ENCODE results near the gene MDH2. TPM values are rescaled to one million over a fixed set of nuclear protein-coding genes. Genes with fewer than 3 reads are reported as not detected.
"Not testable (repeated sequence)": the region's sequence is repeated elsewhere in the genome, so short reads cannot be mapped to it uniquely, and the experiment has no call there.

The MDH2 gene
- total and polyA plus RNA-seq, 4 donors, result 54.3 to 200 (median 85.6) TPM

- WGBS, 2 donors, result 94 to 95% methylated on average over 4 of the region's 4 CpGs
- DNase-seq, result no peak
Measured at GRCh38 chr7:76074972-76075370, 27.1 kb downstream of the MDH2 start.

GRCh38 chr7:76076995-76077394 lies 29.1 kb downstream of the MDH2 start:
- Histone ChIP-seq H3K27ac (ENCODE audit: low read depth in 1 of 2, low read length in 1 of 2) (no peak overlapping the region), H3K27me3 (ENCODE audit: control insufficient read depth in 3 of 3, insufficient read depth in 3 of 3, low read length in 2 of 3) (no peaks in the 10 kb centered on the region), H3K4me1 (ENCODE audit: control insufficient read depth in 5 of 5, insufficient read depth in 5 of 5, low read length in 5 of 5) (peaks cover 0 to 10% (median 0%) of the 10 kb centered on the region in 5 donors), H3K9me3 (ENCODE audit: control insufficient read depth in 4 of 4, insufficient read depth in 3 of 4, low read length in 3 of 4) (peaks cover 0 to 3% (median 1%) of the 10 kb centered on the region in 4 donors), H3K36me3 (ENCODE audit: control insufficient read depth in 4 of 4, insufficient read depth in 4 of 4, low read length in 4 of 4) (no peaks in the 10 kb centered on the region), H3K9ac (ENCODE audit: insufficient read depth in 1 of 2, low read length in 2 of 2) (no peak overlapping the region), H3K4me3 (no peak overlapping the region)
- no peak for ATAC-seq (ENCODE audit: insufficient read depth, low FRiP score)
- no peak for TF ChIP-seq CTCF (IDR thresholded peaks at IDR 0.05; ENCODE audit: control extremely low read depth, extremely low read depth)
- WGBS, 2 donors, result 87 to 91% methylated on average over 6 of the region's 6 CpGs
- DNase-seq, result no peak

More at GRCh38 chr7:76074972-76075370, 27.1 kb downstream of the MDH2 start:
- ATAC-seq (ENCODE audit: insufficient read depth, low FRiP score), result no peak
- Histone ChIP-seq H3K27me3 (ENCODE audit: control insufficient read depth in 3 of 3, insufficient read depth in 3 of 3, low read length in 2 of 3) (no peaks in the 10 kb centered on the region), H3K9ac (ENCODE audit: insufficient read depth in 1 of 2, low read length in 2 of 2) (no peak overlapping the region), H3K36me3 (ENCODE audit: control insufficient read depth in 4 of 4, insufficient read depth in 4 of 4, low read length in 4 of 4) (no peaks in the 10 kb centered on the region), H3K27ac (ENCODE audit: low read depth in 1 of 2, low read length in 1 of 2) (no peak overlapping the region), H3K9me3 (ENCODE audit: control insufficient read depth in 4 of 4, insufficient read depth in 3 of 4, low read length in 3 of 4) (peaks cover 0 to 3% (median 1%) of the 10 kb centered on the region in 4 donors), H3K4me1 (ENCODE audit: control insufficient read depth in 5 of 5, insufficient read depth in 5 of 5, low read length in 5 of 5) (peaks cover 0 to 14% (median 0%) of the 10 kb centered on the region in 5 donors), H3K4me3 (no peak overlapping the region)
- TF ChIP-seq CTCF (IDR thresholded peaks at IDR 0.05; ENCODE audit: control extremely low read depth, extremely low read depth), result no peak

DNA sequence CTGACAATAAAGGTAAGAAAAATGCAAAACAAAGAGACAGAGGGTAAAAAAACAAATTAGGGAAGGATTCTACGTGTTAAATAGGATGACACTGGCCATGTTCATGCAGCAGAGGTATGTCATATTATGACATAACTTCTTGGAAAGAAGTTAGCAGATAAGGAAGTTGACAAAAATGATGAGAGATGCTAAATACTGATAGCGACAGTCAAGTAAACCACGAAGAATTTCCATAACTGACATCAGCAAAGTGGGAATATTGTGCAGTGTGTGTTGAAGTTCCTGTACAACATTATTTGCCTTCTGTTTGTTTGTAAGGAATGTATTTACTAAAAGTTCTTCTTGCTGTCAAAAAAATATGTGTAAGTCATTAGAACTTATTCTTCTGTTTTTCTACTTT lies 29.5 kb downstream of the MDH2 start:
- no peak for ATAC-seq (ENCODE audit: insufficient read depth, low FRiP score)
- H3K36me3 ChIP-seq (ENCODE audit: control insufficient read depth in 4 of 4, insufficient read depth in 4 of 4, low read length in 4 of 4), result no peaks in the 10 kb centered on the region
- H3K9ac ChIP-seq (ENCODE audit: insufficient read depth in 1 of 2, low read length in 2 of 2), result no peak overlapping the region
- no peak overlapping the region for H3K4me3 ChIP-seq
- no peaks in the 10 kb centered on the region for H3K27me3 ChIP-seq (ENCODE audit: control insufficient read depth in 3 of 3, insufficient read depth in 3 of 3, low read length in 2 of 3)
- no peak for DNase-seq
- H3K9me3 ChIP-seq (ENCODE audit: control insufficient read depth in 4 of 4, insufficient read depth in 3 of 4, low read length in 3 of 4), result peaks cover 0 to 3% (median 1%) of the 10 kb centered on the region in 4 donors
- H3K4me1 ChIP-seq (ENCODE audit: control insufficient read depth in 5 of 5, insufficient read depth in 5 of 5, low read length in 5 of 5), result peaks cover 0 to 12% (median 2%) of the 10 kb centered on the region in 5 donors
- TF ChIP-seq CTCF (IDR thresholded peaks at IDR 0.05; ENCODE audit: control extremely low read depth, extremely low read depth), result no peak
- 18 to 30% methylated on average over 3 of the region's 3 CpGs for WGBS, 2 donors
- no peak overlapping the region for H3K27ac ChIP-seq (ENCODE audit: low read depth in 1 of 2, low read length in 1 of 2)

DNA sequence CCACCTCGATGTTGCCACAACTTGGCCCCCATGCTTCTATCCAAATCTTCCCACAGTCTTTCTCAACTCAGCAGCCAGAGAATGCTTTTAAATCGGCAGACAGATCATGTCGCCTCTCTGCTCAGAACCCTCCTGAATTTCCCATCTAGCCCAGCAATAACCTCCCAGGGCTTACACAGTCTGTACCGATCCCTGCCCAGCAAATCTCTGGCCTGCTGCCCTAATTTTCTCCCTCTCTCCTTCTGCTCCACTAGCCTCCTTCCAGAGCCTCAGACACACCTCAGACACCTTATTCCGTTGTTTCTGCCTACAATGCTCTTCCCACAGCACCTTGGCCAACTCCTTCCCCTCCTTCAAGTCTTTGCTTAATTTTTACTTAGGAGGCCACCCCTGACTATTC lies 32.3 kb downstream of the MDH2 start:
- peaks cover 0 to 3% (median 0%) of the 10 kb centered on the region in 4 donors for H3K9me3 ChIP-seq (ENCODE audit: control insufficient read depth in 4 of 4, insufficient read depth in 3 of 4, low read length in 3 of 4)
- H3K4me1 ChIP-seq (ENCODE audit: control insufficient read depth in 5 of 5, insufficient read depth in 5 of 5, low read length in 5 of 5), result peaks cover 0 to 19% (median 2%) of the 10 kb centered on the region in 5 donors
- 65 to 75% methylated on average over 5 of the region's 5 CpGs for WGBS, 2 donors
- ATAC-seq (ENCODE audit: insufficient read depth, low FRiP score) (no peak), DNase-seq (peak in 2 of 3 donors; percentile 16 to 42)
- H3K36me3 ChIP-seq (ENCODE audit: control insufficient read depth in 4 of 4, insufficient read depth in 4 of 4, low read length in 4 of 4), result no peaks in the 10 kb centered on the region
- H3K27ac ChIP-seq (ENCODE audit: low read depth in 1 of 2, low read length in 1 of 2), result no peak overlapping the region
- H3K4me3 ChIP-seq, result no peak overlapping the region
- TF ChIP-seq CTCF (IDR thresholded peaks at IDR 0.05; ENCODE audit: control extremely low read depth, extremely low read depth), result no peak
- no peak overlapping the region for H3K9ac ChIP-seq (ENCODE audit: insufficient read depth in 1 of 2, low read length in 2 of 2)
- H3K27me3 ChIP-seq (ENCODE audit: control insufficient read depth in 3 of 3, insufficient read depth in 3 of 3, low read length in 2 of 3), result no peaks in the 10 kb centered on the region

GRCh38 chr7:76084115-76084514 lies 36.2 kb downstream of the MDH2 start:
- H3K9ac ChIP-seq (ENCODE audit: insufficient read depth in 1 of 2, low read length in 2 of 2); H3K27ac ChIP-seq (ENCODE audit: low read depth in 1 of 2, low read length in 1 of 2); H3K4me3 ChIP-seq; ATAC-seq (ENCODE audit: insufficient read depth, low FRiP score); H3K27me3 ChIP-seq (ENCODE audit: control insufficient read depth in 3 of 3, insufficient read depth in 3 of 3, low read length in 2 of 3); DNase-seq; H3K9me3 ChIP-seq (ENCODE audit: control insufficient read depth in 4 of 4, insufficient read depth in 3 of 4, low read length in 3 of 4); H3K36me3 ChIP-seq (ENCODE audit: control insufficient read depth in 4 of 4, insufficient read depth in 4 of 4, low read length in 4 of 4): not testable (repeated sequence)
- 78 to 91% methylated on average over 2 of the region's 2 CpGs for WGBS, 2 donors
- H3K4me1 ChIP-seq (ENCODE audit: control insufficient read depth in 5 of 5, insufficient read depth in 5 of 5, low read length in 5 of 5), result peaks cover 0 to 19% (median 2%) of the 10 kb centered on the region in 5 donors
